Right lobe of liver (tissue), 6 donors: ENCODE data around the gene CDH23. TPM values are rescaled to one million over a fixed set of nuclear protein-coding genes. Genes with fewer than 3 reads are reported as not detected.

Experiments used
- ATAC-seq, 4 donors: fragments of 200-7000 bp; cut with Tn5 transposase; one replicate each; pipeline ENCODE4 v1.9.1; 2020; ENCODE audit warnings: mild to moderate bottlenecking in 4 of 4, moderate library complexity in 4 of 4
- DNase-seq, 3 donors: peaks; one replicate each; pipeline ENCODE4 v3.0.0-alpha.2; 2020
- H3K27ac ChIP-seq, 3 donors: fragments of 200-600 bp; one replicate each; pipeline ENCODE4 v1.8.0; 2022
- H3K27me3 ChIP-seq, 2 donors: fragments of 200-600 bp; one replicate each; pipeline ENCODE4 v1.8.0; 2022
- H3K36me3 ChIP-seq, 4 donors: fragments of 200-600 bp; sonication (generic) in 1 of 4; one replicate each; pipeline versions ENCODE4 v1.5.1 to v1.8.0; 2017 to 2022; ENCODE audit warnings: control low read depth in 1 of 4
- H3K4me1 ChIP-seq, 4 donors: fragments of 200-600 bp; sonication (generic) in 1 of 4; one replicate each; pipeline versions ENCODE4 v1.5.1 to v1.8.0; 2017 to 2022; ENCODE audit warnings: control low read depth in 1 of 4
- H3K4me3 ChIP-seq, 3 donors: fragments of 200-600 bp; one replicate each; pipeline ENCODE4 v1.8.0; 2022
- H3K9me3 ChIP-seq, 4 donors: fragments of 200-600 bp; sonication (generic) in 1 of 4; one replicate each; pipeline versions ENCODE4 v1.5.1 to v1.8.0; 2017 to 2022; ENCODE audit warnings: control low read depth in 1 of 4
- CTCF ChIP-seq, 4 donors: fragments of 200-600 bp in 3 of 4; fragments of 450-650 bp in 1 of 4; IDR thresholded peaks; one replicate each; pipeline versions ENCODE4 v1.5.1 to v1.8.0; 2016 to 2022; ENCODE audit warnings: antibody characterized with exemption in 4 of 4, mild to moderate bottlenecking in 2 of 4
- POLR2A ChIP-seq: fragments of 450-650 bp; IDR thresholded peaks from one replicate; pipeline ENCODE4 v1.6.1; 2017; ENCODE audit warnings: antibody characterized with exemption, mild to moderate bottlenecking
- WGBS: methylation state at CpG from one replicate; pipeline ENCODE4 v1.1.6; 2018; ENCODE audit warnings: low coverage, low lambda C conversion rate; ENCODE audit not compliant: insufficient coverage; ENCODE audit errors: missing lambda C conversion rate; 5-methylcytosine and 5-hydroxymethylcytosine counted together
- intact Hi-C, 2 donors: fragments of 100-400 bp; cut with DNase I; formaldehyde crosslinking; loops; one replicate each; pipeline versions ENCODE4 v1.11.2 to v1.14.1; 2022
- total RNA-seq, 6 experiments: library from RNA; depleted of rRNA in 2 of 6; stranded (reverse); fragments of >200 nt in 2 of 6; fragmentation: NEBNext Ultra II Directional in 3 of 6; extraction: Animal tissue kit (Norgen Biotek cat#: 25700) in 3 of 6; gene quantifications; one replicate each; pipeline versions ENCODE4 v1.1.0 to v1.2.4, GENCODE V29; 2016 to 2023
- donor health status: DM: no; HTN: yes; CAD: no.
- donor health status: DM: no; HTN: no; CAD: no.
- donor health status: DM: no; HTN: no; CAD: no.
- donor health status: DM: no; HTN: yes; CAD: no.
- donor health status: DM: no; HTN: yes; CAD: no.

The CDH23 gene
- total RNA-seq, 6 experiments from 2014 or later, result 3.3 to 19.7 (median 6.3) TPM

- intact Hi-C loops, result no loop called here
- Histone ChIP-seq H3K4me1 (peaks cover 0 to 5% (median 0%) of the 10 kb centered on the region in 4 donors), H3K27me3 (no peaks in the 10 kb centered on the region), H3K4me3 (no peak overlapping the region), H3K27ac (no peak overlapping the region), H3K9me3 (no peaks in the 10 kb centered on the region), H3K36me3 (no peaks in the 10 kb centered on the region)
- ATAC-seq (no peak), DNase-seq (no peak)
- WGBS, result 67% methylated on average over 3 of the region's 7 CpGs
- TF ChIP-seq CTCF (IDR thresholded peaks at IDR 0.05) (no peak), POLR2A (no peak)
Observed at GRCh38 chr10:71796749-71797405, 400.2 kb downstream of the CDH23 start.

- no peak overlapping the region for H3K4me3 ChIP-seq
- intact Hi-C loops, result no loop called here
- WGBS, result no CpG with 5 or more reads among the region's 10 CpGs
- H3K27me3 ChIP-seq, result no peaks in the 10 kb centered on the region
- peaks cover 0 to 5% (median 0%) of the 10 kb centered on the region in 4 donors for H3K4me1 ChIP-seq
- no peaks in the 10 kb centered on the region for H3K9me3 ChIP-seq
- no peaks in the 10 kb centered on the region for H3K36me3 ChIP-seq
- no peak overlapping the region for H3K27ac ChIP-seq
- TF ChIP-seq POLR2A, result no peak
- TF ChIP-seq CTCF (IDR thresholded peaks at IDR 0.05), result no peak
- ATAC-seq, result peak; percentile 57 to 75 (median 66)
- DNase-seq, result peak in 1 of 3 donors; percentile 50
Observed at GRCh38 chr10:71797533-71798307, 401.0 kb downstream of the CDH23 start.

- H3K27me3 ChIP-seq, result no peaks in the 10 kb centered on the region
- no peak overlapping the region for H3K27ac ChIP-seq
- WGBS, result 90% methylated on average over 4 of the region's 6 CpGs
- ATAC-seq, result no peak
- H3K4me1 ChIP-seq, result peaks cover 0 to 5% (median 0%) of the 10 kb centered on the region in 4 donors
- H3K4me3 ChIP-seq, result no peak overlapping the region
- TF ChIP-seq CTCF (IDR thresholded peaks at IDR 0.05) (no peak), POLR2A (no peak)
- H3K36me3 ChIP-seq, result no peaks in the 10 kb centered on the region
- intact Hi-C loops, result no loop called here
- DNase-seq, result peak in 1 of 3 donors; percentile 41
- no peaks in the 10 kb centered on the region for H3K9me3 ChIP-seq
Observed at GRCh38 chr10:71798308-71798624, 401.5 kb downstream of the CDH23 start.

- Histone ChIP-seq H3K4me3 (no peak overlapping the region), H3K36me3 (no peaks in the 10 kb centered on the region), H3K4me1 (peaks cover 0 to 5% (median 0%) of the 10 kb centered on the region in 4 donors), H3K9me3 (no peaks in the 10 kb centered on the region), H3K27ac (no peak overlapping the region), H3K27me3 (no peaks in the 10 kb centered on the region)
- no peak for ATAC-seq
- WGBS, result no CpG with 5 or more reads among the region's 10 CpGs
- TF ChIP-seq CTCF (IDR thresholded peaks at IDR 0.05) (no peak), POLR2A (no peak)
- peak in 1 of 3 donors; percentile 39 for DNase-seq
- intact Hi-C loops, result no loop called here
Observed at GRCh38 chr10:71799112-71799511, 402.4 kb downstream of the CDH23 start.
